GM08714 (cell line): ENCODE data around the gene ZFX.

Source experiments
- H3K4me3 ChIP-seq: fragments of 200-500 bp; sonication (Bioruptor generic); 2 replicates; pipeline ENCODE4 v1.5.1; 2014; ENCODE audit warnings: mild to moderate bottlenecking, low read length, inconsistent platforms
- ZNF274 ChIP-seq: IDR thresholded peaks from 2 replicates; pipeline ENCODE4 v1.6.1; 2012; ENCODE audit warnings: mild to moderate bottlenecking, low read depth, low read length

The ZFX gene

DNA sequence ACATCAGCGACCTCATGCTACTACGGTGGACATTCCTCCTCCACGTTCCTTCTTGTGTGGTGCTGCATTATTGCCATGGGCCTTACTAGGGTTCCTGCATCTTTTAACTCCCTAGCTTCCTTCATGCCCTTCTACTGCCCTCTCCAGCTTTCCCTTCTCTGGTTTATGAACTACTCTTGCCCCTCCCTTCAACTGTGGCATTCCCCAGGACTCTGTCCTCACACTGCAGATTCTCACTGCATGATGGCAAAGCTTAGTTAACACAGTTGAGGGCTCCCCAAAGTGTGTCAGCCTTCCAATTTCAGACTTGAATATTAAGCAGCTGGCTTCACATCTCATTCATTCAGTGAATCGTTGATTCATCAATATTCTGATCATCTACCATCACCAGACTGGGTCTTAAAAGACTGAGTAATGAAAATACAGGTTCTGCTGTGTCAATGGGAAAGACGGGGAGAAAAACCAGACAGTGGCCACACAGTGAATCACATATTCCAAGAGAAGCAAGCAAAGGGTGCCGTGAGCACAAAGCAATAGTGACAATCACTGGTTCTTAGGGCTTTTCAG, 53.0 kb downstream of the ZFX start:
- TF ChIP-seq ZNF274 = no peak
- H3K4me3 ChIP-seq = no peak overlapping the region

DNA sequence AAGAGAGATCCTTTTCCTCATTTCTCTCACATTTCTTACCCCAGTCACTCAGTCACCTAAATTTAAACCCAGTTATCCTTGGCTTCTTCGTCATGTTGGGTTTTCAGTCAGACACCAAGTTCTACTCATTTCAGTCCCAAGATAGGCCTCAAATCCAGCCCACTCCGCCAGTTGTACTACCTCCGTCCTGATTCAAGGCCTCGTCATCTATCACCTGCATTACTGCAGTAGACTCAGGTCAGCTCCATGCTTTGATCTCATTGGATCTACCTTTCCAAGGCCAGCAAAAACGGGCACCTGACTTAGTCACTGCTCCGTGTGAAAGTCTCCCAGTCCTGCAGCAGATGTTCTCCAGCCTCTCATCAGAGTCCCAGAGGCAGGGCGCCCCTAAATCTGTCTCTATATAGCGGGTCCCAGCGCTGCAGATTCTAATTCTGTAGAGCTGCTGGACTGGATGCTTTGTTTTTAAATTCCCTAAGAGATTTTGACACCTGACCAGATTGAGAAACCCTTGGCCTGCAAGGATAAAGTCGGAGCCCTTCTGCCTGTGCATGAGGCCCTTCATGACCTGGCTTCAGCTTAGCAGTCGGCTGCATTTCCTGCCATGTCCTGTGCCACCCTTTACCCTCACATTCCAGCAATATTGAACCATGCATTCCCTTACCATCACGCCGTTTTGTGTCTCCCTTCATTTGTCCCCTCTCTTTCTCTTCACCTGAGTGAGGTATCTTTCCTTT, 53.7 kb downstream of the ZFX start:
- TF ChIP-seq ZNF274 = no peak
- H3K4me3 ChIP-seq = no peak overlapping the region

DNA sequence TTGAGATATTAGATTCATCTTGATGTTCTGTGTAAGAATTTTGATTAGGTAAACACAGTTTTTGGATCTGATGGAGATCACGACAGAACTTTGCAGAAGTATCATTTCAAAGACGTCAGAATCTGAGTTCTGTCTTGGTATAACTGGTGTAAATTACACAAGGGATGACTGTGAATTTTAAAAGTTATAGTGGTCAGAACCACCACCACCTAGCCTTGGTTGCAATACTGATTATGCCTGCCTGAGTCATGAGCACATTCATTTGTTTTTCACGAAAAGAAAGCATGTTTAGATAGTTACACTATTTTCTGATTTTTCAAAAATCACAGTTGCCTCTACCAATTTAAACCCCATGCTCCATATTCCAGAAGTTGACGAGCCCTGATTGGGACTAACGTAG, 54.8 kb downstream of the ZFX start:
- TF ChIP-seq ZNF274 = no peak
- no peak overlapping the region for H3K4me3 ChIP-seq

DNA sequence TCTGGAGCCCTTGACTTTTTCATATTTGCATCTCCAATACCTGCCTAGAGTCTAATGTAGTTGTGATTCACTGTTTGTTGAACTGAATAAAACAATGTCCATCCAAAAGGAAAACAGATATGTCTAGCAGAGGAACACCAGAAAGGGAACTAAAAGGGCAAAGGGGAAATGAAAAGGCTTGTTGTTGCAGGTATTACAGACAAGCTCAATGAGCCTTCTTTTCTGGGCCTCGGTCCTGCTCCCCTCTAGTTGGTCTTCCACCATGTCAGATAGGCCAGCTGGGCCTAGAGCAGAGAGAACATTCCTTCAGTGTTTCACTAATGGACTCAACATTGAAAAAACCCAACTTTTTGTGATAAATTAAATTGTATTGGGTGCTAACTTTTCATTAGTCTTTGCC, 55.4 kb downstream of the ZFX start:
- no peak overlapping the region for H3K4me3 ChIP-seq
- no peak for TF ChIP-seq ZNF274

DNA sequence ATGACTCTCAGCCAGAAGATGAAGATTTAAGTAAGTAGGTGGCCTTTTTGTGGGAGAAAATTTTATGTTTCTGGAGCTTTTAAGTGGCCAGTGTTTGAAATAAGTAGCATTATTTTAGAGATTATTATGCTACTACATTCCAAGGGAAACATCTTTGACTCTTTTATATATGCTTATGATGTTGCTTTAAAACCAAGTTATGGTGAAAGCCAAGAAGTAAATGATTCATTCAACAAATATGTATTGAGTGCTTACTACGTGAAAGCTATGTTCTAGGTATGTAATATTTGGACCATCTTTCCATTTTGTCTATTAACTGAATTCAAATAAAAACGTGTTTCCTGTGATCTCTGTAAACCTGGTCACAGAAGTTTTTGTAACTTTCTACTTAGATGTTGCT, 58.3 kb downstream of the ZFX start:
- TF ChIP-seq ZNF274 = no peak
- H3K4me3 ChIP-seq = no peak overlapping the region

DNA sequence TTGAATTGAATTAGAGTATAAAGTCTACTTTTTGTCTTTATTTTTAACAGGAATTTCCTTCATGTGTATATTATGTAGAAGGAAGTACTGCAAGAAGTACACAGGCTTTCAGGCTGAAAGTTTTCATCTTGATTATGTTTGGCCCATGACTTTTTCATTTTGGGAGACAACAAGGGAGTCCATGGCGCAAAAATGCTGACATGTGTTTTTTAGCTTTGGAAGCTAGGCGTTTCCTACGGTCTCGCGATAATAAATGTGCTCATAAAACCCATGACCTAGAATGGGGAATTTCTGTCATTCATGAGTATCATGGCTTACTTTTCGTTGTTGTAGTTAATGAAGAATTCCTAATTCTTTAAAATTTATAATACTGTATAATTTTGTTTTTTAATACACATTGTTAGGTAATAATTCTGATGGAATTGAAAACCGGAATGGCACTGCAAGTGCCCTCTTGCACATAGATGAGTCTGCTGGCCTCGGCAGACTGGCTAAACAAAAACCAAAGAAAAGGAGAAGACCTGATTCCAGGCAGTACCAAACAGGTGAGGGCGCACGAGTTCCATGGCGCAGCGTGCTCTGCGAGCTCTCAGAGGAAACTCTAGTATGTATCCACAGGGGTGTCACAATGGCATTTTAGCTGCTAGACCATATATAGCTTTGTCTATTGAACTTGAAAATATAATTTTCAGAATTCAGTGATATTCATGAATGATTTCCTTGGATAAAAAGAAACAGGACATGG, 59.1 kb downstream of the ZFX start:
- no peak for TF ChIP-seq ZNF274
- H3K4me3 ChIP-seq = no peak overlapping the region

DNA sequence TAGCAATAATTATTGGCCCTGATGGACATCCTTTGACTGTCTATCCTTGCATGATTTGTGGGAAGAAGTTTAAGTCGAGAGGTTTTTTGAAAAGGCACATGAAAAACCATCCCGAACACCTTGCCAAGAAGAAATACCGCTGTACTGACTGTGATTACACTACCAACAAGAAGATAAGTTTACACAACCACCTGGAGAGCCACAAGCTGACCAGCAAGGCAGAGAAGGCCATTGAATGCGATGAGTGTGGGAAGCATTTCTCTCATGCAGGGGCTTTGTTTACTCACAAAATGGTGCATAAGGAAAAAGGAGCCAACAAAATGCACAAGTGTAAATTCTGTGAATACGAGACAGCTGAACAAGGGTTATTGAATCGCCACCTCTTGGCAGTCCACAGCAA, 60.7 kb downstream of the ZFX start:
- TF ChIP-seq ZNF274 = no peak

DNA sequence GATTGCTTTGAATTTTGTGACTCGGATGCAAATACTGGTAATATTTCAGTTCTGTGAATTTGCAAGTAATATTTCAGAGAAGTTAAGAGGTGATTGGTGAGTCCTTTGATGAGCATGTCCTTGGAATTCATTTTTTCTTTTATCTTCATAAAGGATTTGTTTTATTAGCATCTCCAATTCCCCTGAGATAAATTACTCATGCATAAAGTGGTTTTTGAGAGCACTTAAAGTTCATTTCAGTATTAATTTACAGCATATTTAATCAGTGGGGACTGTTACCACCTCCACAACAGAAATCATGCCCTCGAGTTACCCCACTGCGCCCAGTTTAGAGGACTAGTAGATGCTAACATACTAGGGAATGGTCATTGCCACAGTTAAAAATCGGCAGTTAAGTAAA, 65.0 kb downstream of the ZFX start:
- no peak for TF ChIP-seq ZNF274
- no peak overlapping the region for H3K4me3 ChIP-seq

More for the DNA sequence above, 60.7 kb downstream of the ZFX start:
- H3K4me3 ChIP-seq = no peak overlapping the region

DNA sequence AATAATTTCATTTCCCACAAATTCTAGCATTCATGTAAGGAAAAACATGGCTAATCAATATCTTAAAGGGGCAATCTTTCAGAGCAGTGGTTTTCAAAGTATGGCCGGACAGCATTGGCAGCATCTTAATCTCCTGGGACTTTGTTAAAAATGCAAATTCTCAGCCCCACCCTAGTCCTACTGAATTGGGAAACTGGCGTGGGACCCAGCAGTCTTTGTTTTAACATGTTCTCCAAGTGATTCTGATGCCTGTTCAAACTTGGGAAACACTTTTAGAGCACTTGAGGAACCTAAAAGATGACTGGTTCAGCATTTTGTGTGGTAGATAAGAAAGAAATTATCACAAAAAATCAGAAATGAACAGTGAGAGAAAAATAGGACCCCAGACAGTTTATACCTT, 65.7 kb downstream of the ZFX start:
- TF ChIP-seq ZNF274 = no peak
- no peak overlapping the region for H3K4me3 ChIP-seq

DNA sequence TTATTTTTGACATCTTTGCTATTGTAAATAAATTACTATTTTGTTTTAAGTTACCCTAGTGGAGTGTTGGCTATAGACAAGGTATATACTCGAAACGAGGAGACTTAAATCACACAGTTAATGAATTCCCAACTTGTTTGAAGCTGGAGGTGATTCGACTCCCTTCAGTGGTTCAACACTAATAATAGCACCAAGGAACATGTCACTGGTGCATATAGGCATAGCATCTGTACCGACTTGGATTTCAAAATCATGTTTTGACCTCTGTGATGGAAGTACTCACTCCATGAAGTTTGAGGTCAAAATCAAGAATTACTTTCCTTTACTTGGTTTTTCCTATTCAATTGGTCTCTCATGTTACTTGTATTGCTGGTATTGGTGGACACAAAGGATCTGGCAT, 66.5 kb downstream of the ZFX start:
- H3K4me3 ChIP-seq = no peak overlapping the region
- TF ChIP-seq ZNF274 = no peak

DNA sequence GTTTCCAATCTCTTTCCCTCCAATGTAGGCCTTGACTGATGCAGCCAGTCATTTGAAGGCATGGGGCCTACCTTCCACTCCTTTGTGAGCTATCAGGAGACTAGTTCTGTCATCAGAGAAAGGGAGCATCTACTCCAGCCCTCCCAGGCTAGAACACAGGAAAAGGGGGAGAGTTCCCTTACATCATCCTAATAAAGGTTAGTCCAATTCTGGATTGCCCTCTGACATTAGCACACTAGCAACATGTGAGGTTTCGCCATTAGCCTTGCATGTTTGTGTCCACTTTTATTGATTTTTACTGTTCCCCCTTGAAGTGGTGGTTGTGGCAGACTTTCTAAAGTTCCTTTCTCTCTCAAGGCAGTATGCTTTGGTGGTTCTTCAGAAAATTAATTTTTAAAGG, 67.3 kb downstream of the ZFX start:
- TF ChIP-seq ZNF274 = no peak

DNA sequence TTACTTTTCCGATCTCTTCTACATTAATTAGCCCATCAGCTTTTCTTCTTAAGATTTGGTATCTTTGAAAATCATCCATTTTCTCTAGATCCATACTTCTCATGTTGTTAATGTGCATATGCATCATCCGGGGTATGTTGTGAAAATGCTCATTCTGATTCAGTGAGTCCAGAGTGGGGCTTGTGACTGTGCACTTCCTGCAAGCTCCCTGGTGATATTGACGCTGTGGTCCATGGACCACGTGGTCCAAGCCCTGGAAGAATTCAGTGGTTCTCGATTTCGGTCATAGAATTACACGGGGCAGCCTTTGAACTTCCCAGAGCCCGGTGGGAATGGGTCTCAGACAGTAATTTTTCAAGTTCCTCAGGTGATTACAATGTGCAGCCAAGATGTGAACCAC, 69.8 kb downstream of the ZFX start:
- H3K4me3 ChIP-seq = no peak overlapping the region
- TF ChIP-seq ZNF274 = no peak

More for the DNA sequence above, 67.3 kb downstream of the ZFX start:
- no peak overlapping the region for H3K4me3 ChIP-seq

DNA sequence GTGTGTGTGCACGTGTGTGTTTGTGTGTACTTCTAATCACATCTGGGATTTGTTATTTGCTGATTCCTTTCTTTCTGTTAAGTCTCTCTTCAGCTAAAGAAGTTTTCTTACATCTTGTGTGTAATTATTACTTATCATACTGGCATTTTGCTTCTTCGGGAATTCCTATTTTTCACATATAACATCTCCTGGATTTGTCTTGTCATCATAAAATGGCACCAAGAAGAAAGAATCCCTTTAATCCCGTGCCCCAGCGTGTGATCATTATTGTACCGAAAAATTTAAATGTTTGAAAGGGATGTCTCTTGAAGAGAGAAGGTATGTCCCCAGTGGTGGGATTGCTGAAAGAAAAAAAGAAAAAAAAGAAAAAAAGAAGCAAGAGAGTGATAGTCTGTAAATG, 72.3 kb downstream of the ZFX start:
- TF ChIP-seq ZNF274 = no peak

DNA sequence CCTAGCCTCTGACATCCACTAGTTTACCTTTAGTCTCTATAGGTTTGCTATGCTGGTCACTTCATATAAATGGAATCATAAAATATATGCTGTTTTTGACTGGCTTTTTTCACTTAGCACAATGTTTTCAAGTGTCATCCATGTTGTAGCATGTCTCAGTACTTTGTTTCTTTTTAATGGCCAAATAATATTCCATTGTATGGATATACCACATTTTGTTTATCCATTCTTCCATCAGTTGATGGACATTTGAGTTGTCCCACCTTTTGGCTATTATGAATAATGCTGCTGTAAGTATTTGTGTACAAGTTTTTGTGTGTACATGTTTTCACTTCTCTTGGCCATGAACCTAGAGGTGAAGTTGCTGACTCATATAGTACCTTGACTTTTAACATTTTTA, 75.7 kb downstream of the ZFX start:
- no peak overlapping the region for H3K4me3 ChIP-seq
- no peak for TF ChIP-seq ZNF274

More for the DNA sequence above, 72.3 kb downstream of the ZFX start:
- no peak overlapping the region for H3K4me3 ChIP-seq

DNA sequence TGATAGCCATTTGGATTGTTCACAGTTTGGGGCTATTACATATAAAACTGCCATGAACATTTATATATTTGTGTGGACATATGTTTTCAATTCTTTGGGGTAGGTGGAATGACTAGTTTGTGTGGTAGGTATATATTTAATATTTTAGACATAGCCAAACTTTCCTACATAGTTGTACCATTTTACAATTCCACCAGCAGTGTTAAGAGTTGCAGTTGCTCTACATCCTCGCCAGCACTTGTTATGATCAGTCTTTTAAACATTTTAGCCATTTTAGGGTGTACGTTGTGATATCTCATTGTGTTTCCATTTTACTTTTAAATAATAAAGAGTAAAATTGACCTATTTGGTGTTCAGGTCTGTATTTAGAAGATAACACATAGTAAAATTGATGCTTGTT, 76.6 kb downstream of the ZFX start:
- no peak for TF ChIP-seq ZNF274
- H3K4me3 ChIP-seq = no peak overlapping the region
